GM19438 (cell line): ENCODE results near the gene GPC6.
"Not testable (repeated sequence)": the region's sequence is repeated elsewhere in the genome, so short reads cannot be mapped to it uniquely, and the experiment has no call there.

Experiments
- ATAC-seq: cut with Tn5 transposase; IDR thresholded peaks from one replicate; pipeline ENCODE4 v1.9.1; 2021; ENCODE audit warnings: low read depth; ENCODE audit not compliant: unreplicated experiment

GPC6 gene

GRCh38 chr13:93226623-93227279 is at the start of gene GPC6:
Gene GPC6, plus strand, starts transcription at chr13:93226807.
- ATAC-seq: no peak

GRCh38 chr13:93180356-93180969 is 46.1 kb upstream of the GPC6 start:
- no peak for ATAC-seq

DNA sequence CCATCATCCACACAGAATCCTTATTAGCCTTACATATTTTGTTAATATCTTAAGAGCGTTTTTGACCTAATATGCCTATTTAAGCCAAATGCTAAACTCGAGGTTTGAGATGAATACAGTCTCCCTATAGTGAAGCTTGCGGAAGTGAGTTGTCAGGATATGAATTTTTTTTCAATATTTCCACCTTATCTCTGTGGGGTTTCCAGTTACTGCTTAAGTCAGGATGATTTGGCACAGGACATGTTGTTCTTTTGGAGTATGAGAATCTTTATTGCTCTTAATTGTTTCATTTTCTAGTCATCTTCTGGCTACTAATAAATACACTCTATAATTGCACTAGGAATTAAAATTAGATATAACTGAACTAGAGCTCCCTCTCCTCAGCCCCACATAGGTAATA is 44.2 kb upstream of the GPC6 start:
- ATAC-seq: no peak

GRCh38 chr13:93183302-93183701 is 43.3 kb upstream of the GPC6 start:
- ATAC-seq: no peak

GRCh38 chr13:93190006-93190405 is 36.6 kb upstream of the GPC6 start:
- no peak for ATAC-seq

GRCh38 chr13:93193682-93194081 is 32.9 kb upstream of the GPC6 start:
- no peak for ATAC-seq

DNA sequence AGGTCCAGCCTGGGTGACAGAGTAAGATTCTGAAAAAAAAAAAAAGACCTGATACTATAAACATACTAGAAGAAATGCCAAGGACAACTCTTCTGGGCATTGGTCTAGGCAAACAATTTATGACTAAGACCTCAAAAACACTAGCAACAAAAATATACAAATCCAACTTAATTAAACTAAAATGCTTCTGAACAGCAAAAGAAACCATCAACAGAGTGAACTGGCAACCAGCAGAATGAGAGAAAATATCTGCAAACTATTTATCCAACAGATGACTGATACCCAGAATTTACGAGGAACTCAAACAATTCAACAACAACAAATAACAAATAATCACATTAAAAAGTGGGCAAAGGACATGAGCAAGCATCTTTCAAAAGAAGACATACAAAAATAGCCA is 26.8 kb upstream of the GPC6 start:
- ATAC-seq: no peak

DNA sequence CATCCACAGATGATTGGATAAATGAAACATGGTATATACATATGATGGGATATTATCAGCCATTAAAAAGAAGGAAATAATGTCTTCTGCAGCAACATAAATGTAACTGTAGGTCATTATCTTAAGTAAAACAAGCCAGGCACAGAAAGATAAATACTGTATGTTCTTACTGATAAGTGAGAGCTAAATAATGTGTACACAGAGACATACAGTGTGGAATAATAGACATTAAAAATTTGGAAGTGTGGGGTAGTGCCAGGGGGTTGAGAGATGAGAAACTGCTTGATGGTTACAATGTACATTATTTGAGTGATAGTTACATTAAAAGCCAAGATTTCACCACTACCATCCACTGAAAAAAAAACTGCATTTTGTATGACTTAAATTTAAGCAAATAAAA is 26.0 kb upstream of the GPC6 start:
- ATAC-seq: no peak

DNA sequence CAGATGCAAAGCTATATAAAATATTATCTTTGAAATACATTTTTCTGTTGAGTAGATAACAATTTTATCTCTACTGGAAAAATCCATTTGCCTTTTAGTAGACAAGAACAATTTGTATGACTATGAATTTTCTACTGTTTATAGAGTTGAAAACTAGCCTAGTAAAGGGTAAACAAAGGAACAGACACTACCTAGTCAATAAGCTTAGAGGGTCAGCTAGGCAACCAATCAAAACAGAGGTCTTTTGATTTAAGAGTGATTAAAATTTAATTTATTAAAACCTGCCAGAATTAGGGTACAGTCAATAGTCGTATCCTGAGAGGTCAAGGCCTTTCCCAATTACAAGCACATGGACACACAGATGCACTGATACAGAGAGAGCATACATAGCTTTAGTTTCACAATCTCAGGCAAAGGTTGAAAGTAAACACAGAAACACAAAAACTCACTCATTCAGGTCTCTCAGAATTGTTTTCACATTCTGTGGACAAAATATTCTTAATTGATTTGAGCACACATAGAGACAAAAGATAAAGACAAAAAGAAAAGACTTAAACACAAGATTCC is 24.5 kb upstream of the GPC6 start:
- ATAC-seq: no peak

GRCh38 chr13:93206778-93207392 is 19.7 kb upstream of the GPC6 start:
- ATAC-seq: not testable (repeated sequence)

GRCh38 chr13:93216122-93216521 is 10.5 kb upstream of the GPC6 start:
- ATAC-seq: no peak

DNA sequence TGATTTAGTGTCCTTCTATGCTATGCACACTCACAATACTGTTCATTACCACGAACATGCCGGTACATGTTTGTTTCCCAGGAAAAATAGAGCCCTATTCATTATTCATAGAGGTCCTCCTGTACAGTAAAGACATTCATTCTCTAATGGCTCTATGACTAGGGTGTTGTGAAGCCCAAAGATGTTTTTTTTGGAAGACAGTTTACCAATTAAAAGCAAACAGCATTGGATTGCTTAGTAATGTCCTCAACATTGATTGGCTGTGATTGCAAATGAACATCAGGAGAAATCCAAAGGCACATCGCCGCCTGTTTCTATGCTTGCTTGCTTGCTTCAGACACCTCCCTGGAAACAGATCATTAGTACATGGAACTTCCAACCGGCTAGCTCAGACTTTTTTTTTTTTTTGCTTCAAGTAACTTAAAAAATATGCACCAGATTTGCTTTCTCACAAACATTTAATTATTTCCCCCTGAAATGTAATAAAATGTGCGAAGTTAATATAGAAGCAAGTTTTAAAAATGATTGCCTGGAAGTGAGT is 8.8 kb upstream of the GPC6 start:
- ATAC-seq: no peak

- ATAC-seq: no peak
These were observed 8.0 kb upstream of the GPC6 start for GRCh38 chr13:93218583-93218982.

GRCh38 chr13:93220073-93220472 is 6.5 kb upstream of the GPC6 start:
- ATAC-seq: no peak

GRCh38 chr13:93222976-93223375 is 3.6 kb upstream of the GPC6 start:
- ATAC-seq: no peak

- no peak for ATAC-seq
These were observed 2.1 kb upstream of the GPC6 start for GRCh38 chr13:93224535-93224934.

GRCh38 chr13:93225610-93226009 is 997 bp upstream of the GPC6 start:
- ATAC-seq: no peak

GRCh38 chr13:93226065-93226622 is 463 bp upstream of the GPC6 start:
- ATAC-seq: no peak

GRCh38 chr13:93227280-93227877 is 772 bp downstream of the GPC6 start:
- no peak for ATAC-seq

- no peak for ATAC-seq
These were observed 1.5 kb downstream of the GPC6 start for GRCh38 chr13:93227878-93228642.
